Neuronal stem cell (in vitro differentiated cells): ENCODE results near the gene GRM7.

Source experiments
- DNase-seq: peaks from one replicate; pipeline ENCODE4 v3.0.0-alpha.2; 2013; ENCODE audit warnings: low spot score
- H2AFZ ChIP-seq: one replicate; pipeline ENCODE4 v1.6.1; 2013; ENCODE audit warnings: mild to moderate bottlenecking, low read length, inconsistent platforms
- H2AK5ac ChIP-seq: 2 replicates; pipeline ENCODE4 v1.6.1; 2013; ENCODE audit warnings: low read depth, mild to moderate bottlenecking, inconsistent platforms, low read length, moderate library complexity, mixed read lengths
- H2BK120ac ChIP-seq: 2 replicates; pipeline ENCODE4 v1.6.1; 2013; ENCODE audit warnings: low read depth, mild to moderate bottlenecking, inconsistent platforms, low read length, moderate library complexity, mixed read lengths
- H2BK12ac ChIP-seq: one replicate; pipeline ENCODE4 v1.6.1; 2013; ENCODE audit warnings: low read length, inconsistent platforms
- H2BK15ac ChIP-seq: 2 replicates; pipeline ENCODE4 v1.6.1; 2013; ENCODE audit warnings: mild to moderate bottlenecking, low read length, inconsistent platforms, mixed read lengths
- H2BK5ac ChIP-seq: one replicate; pipeline ENCODE4 v1.6.1; 2013; ENCODE audit warnings: inconsistent platforms, mild to moderate bottlenecking, low read length, moderate library complexity
- H3K14ac ChIP-seq: one replicate; pipeline ENCODE4 v1.6.1; 2013; ENCODE audit warnings: low read length, inconsistent platforms
- H3K18ac ChIP-seq: 2 replicates; pipeline ENCODE4 v1.6.1; 2013; ENCODE audit warnings: low read length, inconsistent platforms
- H3K23ac ChIP-seq: 2 replicates; pipeline ENCODE4 v1.6.1; 2013; ENCODE audit warnings: low read depth, mild to moderate bottlenecking, mixed read lengths, low read length, inconsistent platforms; ENCODE audit not compliant: poor library complexity
- H3K27ac ChIP-seq: replicated peaks from 3 replicates; pipeline ENCODE4 v1.5.1; 2013; ENCODE audit warnings: low read length, inconsistent platforms
- H3K27me3 ChIP-seq, 3 experiments: 2 replicates each; pipeline ENCODE4 v1.6.1; 2013; ENCODE audit warnings: low read length in 3 of 3, mild to moderate bottlenecking in 2 of 3, inconsistent platforms in 1 of 3, low read depth in 1 of 3, mixed read lengths in 1 of 3, moderate library complexity in 1 of 3; ENCODE audit not compliant: control insufficient read depth in 3 of 3, insufficient read depth in 3 of 3
- H3K36me3 ChIP-seq, 2 donors: replicated peaks in 1 of 2; 2 replicates each; pipeline ENCODE4 v1.6.1; 2013; ENCODE audit warnings: low read length in 2 of 2; ENCODE audit not compliant: control insufficient read depth in 2 of 2, insufficient read depth in 2 of 2
- H3K4ac ChIP-seq: 2 replicates; pipeline ENCODE4 v1.6.1; 2013; ENCODE audit warnings: inconsistent platforms, mild to moderate bottlenecking, low read length, moderate library complexity
- H3K4me1 ChIP-seq, 2 donors: 1 replicate in 1 of 2; 2 replicates in 1 of 2; pipeline ENCODE4 v1.6.1; 2013; ENCODE audit warnings: low read length in 2 of 2, low read depth in 1 of 2; ENCODE audit not compliant: control insufficient read depth in 2 of 2, insufficient read depth in 1 of 2
- H3K4me2 ChIP-seq: one replicate; pipeline ENCODE4 v1.6.1; 2013; ENCODE audit warnings: mild to moderate bottlenecking, low read length, inconsistent platforms; ENCODE audit not compliant: insufficient read depth, poor library complexity, severe bottlenecking
- H3K4me3 ChIP-seq, 2 donors: 2 replicates each; pipeline ENCODE4 v1.5.1; 2013; ENCODE audit warnings: low read length in 2 of 2, mild to moderate bottlenecking in 2 of 2, inconsistent platforms in 1 of 2, moderate library complexity in 1 of 2
- H3K79me1 ChIP-seq: one replicate; pipeline ENCODE4 v1.6.1; 2013; ENCODE audit warnings: low read depth, mild to moderate bottlenecking, inconsistent platforms, low read length, moderate library complexity
- H3K9ac ChIP-seq: one replicate; pipeline ENCODE4 v1.6.1; 2013; ENCODE audit warnings: mild to moderate bottlenecking, low read depth, low read length, inconsistent platforms; ENCODE audit not compliant: poor library complexity
- H3K9me3 ChIP-seq, 2 donors: replicated peaks in 1 of 2; 2 replicates each; pipeline versions ENCODE3 to v1.6.1; 2013; ENCODE audit warnings: low read length in 2 of 2, mild to moderate bottlenecking in 2 of 2, inconsistent platforms in 1 of 2, low read depth in 1 of 2, mixed read lengths in 1 of 2, moderate library complexity in 1 of 2; ENCODE audit not compliant: control insufficient read depth in 2 of 2, insufficient read depth in 1 of 2
- H4K8ac ChIP-seq: one replicate; pipeline ENCODE4 v1.6.1; 2013; ENCODE audit warnings: low read depth, mild to moderate bottlenecking, inconsistent platforms, low read length, moderate library complexity
- H4K91ac ChIP-seq: one replicate; pipeline ENCODE4 v1.6.1; 2013; ENCODE audit warnings: low read length, low read depth, mild to moderate bottlenecking, inconsistent platforms; ENCODE audit not compliant: poor library complexity
- WGBS, 2 donors: extraction: QIAGEN DNeasy Blood & Tissue Kit; methylation state at CpG; one replicate each; pipeline ENCODE4 v1.1.7; 2013; ENCODE audit warnings: missing lambda C conversion rate in 2 of 2, mixed read lengths in 1 of 2; ENCODE audit not compliant: insufficient read length in 2 of 2, insufficient replicate concordance in 1 of 2; ENCODE audit errors: extremely low coverage in 2 of 2; 5-methylcytosine and 5-hydroxymethylcytosine counted together

Gene GRM7

GRCh38 chr3:7190095-7190494 lies 329.2 kb downstream of the GRM7 start:
- no peak overlapping the region for H2BK15ac ChIP-seq
- H3K23ac ChIP-seq, result no peak overlapping the region
- H3K14ac ChIP-seq, result no peak overlapping the region
- H3K4me2 ChIP-seq, result no peak overlapping the region
- no peak overlapping the region for H2BK120ac ChIP-seq
- H4K8ac ChIP-seq, result no peak overlapping the region
- H3K4me1 ChIP-seq, result no peaks in the 10 kb centered on the region
- no peak overlapping the region for H3K4me3 ChIP-seq
- DNase-seq, result no peak
- H2AFZ ChIP-seq, result no peak overlapping the region
- no peak overlapping the region for H3K4ac ChIP-seq
- no CpG with 5 or more reads among the region's 4 CpGs for WGBS, 2 donors
- H3K36me3 ChIP-seq, result no peaks in the 10 kb centered on the region
- no peak overlapping the region for H3K27ac ChIP-seq
- H4K91ac ChIP-seq, result no peak overlapping the region
- H3K9me3 ChIP-seq, result no peaks in the 10 kb centered on the region
- no peak overlapping the region for H3K9ac ChIP-seq
- H3K79me1 ChIP-seq, result no peaks in the 10 kb centered on the region
- H2AK5ac ChIP-seq, result no peak overlapping the region
- no peak overlapping the region for H2BK12ac ChIP-seq
- H3K18ac ChIP-seq, result no peak overlapping the region
- H3K27me3 ChIP-seq, result no peaks in the 10 kb centered on the region
- H2BK5ac ChIP-seq, result no peak overlapping the region

GRCh38 chr3:7193269-7193668 lies 332.4 kb downstream of the GRM7 start:
- Histone ChIP-seq H3K23ac (no peak overlapping the region), H3K14ac (no peak overlapping the region), H3K9me3 (no peaks in the 10 kb centered on the region), H2AK5ac (no peak overlapping the region), H3K27me3 (no peaks in the 10 kb centered on the region), H3K4ac (no peak overlapping the region), H3K79me1 (no peaks in the 10 kb centered on the region), H3K4me2 (no peak overlapping the region), H3K9ac (no peak overlapping the region), H2BK120ac (no peak overlapping the region), H3K4me3 (no peak overlapping the region), H3K4me1 (no peaks in the 10 kb centered on the region), H2AFZ (no peak overlapping the region), H3K27ac (no peak overlapping the region), H4K8ac (no peak overlapping the region), H4K91ac (no peak overlapping the region), H2BK12ac (no peak overlapping the region), H2BK5ac (no peak overlapping the region), H3K18ac (no peak overlapping the region), H3K36me3 (no peaks in the 10 kb centered on the region), H2BK15ac (no peak overlapping the region)
- DNase-seq, result no peak

- no peak overlapping the region for H3K18ac ChIP-seq
- no peaks in the 10 kb centered on the region for H3K27me3 ChIP-seq
- no peak overlapping the region for H2BK15ac ChIP-seq
- H2BK5ac ChIP-seq, result no peak overlapping the region
- no peak overlapping the region for H3K14ac ChIP-seq
- H3K4me3 ChIP-seq, result no peak overlapping the region
- WGBS, 2 donors, result no CpG with 5 or more reads among the region's 6 CpGs
- no peak overlapping the region for H3K4ac ChIP-seq
- H4K8ac ChIP-seq, result no peak overlapping the region
- no peak overlapping the region for H2BK12ac ChIP-seq
- H2AFZ ChIP-seq, result no peak overlapping the region
- H3K36me3 ChIP-seq, result no peaks in the 10 kb centered on the region
- H3K4me1 ChIP-seq, result no peaks in the 10 kb centered on the region
- H2AK5ac ChIP-seq, result no peak overlapping the region
- no peak overlapping the region for H3K27ac ChIP-seq
- no peak overlapping the region for H3K4me2 ChIP-seq
- no peak overlapping the region for H3K23ac ChIP-seq
- H3K9me3 ChIP-seq, result no peaks in the 10 kb centered on the region
- H3K79me1 ChIP-seq, result no peaks in the 10 kb centered on the region
- DNase-seq, result no peak
- H2BK120ac ChIP-seq, result no peak overlapping the region
- H3K9ac ChIP-seq, result no peak overlapping the region
- no peak overlapping the region for H4K91ac ChIP-seq
These were observed 333.3 kb downstream of the GRM7 start for GRCh38 chr3:7194071-7194835.

GRCh38 chr3:7195934-7196333 lies 335.0 kb downstream of the GRM7 start:
- Histone ChIP-seq H4K8ac (no peak overlapping the region), H3K4me1 (no peaks in the 10 kb centered on the region), H3K18ac (no peak overlapping the region), H3K23ac (no peak overlapping the region), H3K36me3 (no peaks in the 10 kb centered on the region), H2BK15ac (no peak overlapping the region), H3K4me3 (no peak overlapping the region), H3K4ac (no peak overlapping the region), H3K27ac (no peak overlapping the region), H3K9me3 (no peaks in the 10 kb centered on the region), H3K27me3 (no peaks in the 10 kb centered on the region), H3K79me1 (no peaks in the 10 kb centered on the region), H3K14ac (no peak overlapping the region), H2AFZ (no peak overlapping the region), H2BK5ac (no peak overlapping the region), H4K91ac (no peak overlapping the region), H2BK120ac (no peak overlapping the region), H3K4me2 (no peak overlapping the region), H3K9ac (no peak overlapping the region), H2AK5ac (no peak overlapping the region), H2BK12ac (no peak overlapping the region)
- no CpG with 5 or more reads among the region's 1 CpG for WGBS, 2 donors
- no peak for DNase-seq
